HepG2 (cell line): ENCODE results near the gene DYSF. TPM values are rescaled to one million over a fixed set of nuclear protein-coding genes. Genes with fewer than 3 reads are reported as not detected.

ENCODE experiments used
- ATAC-seq: fragments of 200-7000 bp; cut with Tn5 transposase; 3 replicates; pipeline ENCODE4 v1.9.1; 2020; ENCODE audit warnings: mild to moderate bottlenecking, moderate library complexity
- BruUV-seq: library from RNA; stranded (reverse); fragments of 400-500 nt; replicated peaks from 2 replicates; lab custom pipeline; 2021; lab: Mats Ljungman, UMichigan
- CTCF ChIA-PET: fragments of 300-600 bp; formaldehyde crosslinking; extraction: SDS; loops from one replicate; lab custom pipeline; 2021; ENCODE audit warnings: low total read pairs, inconsistent platforms, low intra/inter-chr PET ratio; lab: Yijun Ruan, JAX
- POLR2A ChIA-PET: fragments of 350-600 bp; sonication (Branson Sonifier 250); formaldehyde crosslinking; loops from one replicate; lab custom pipeline; 2020; ENCODE audit warnings: antibody characterized with exemption, inconsistent platforms; lab: Yijun Ruan, JAX
- DNase-seq: peaks from one replicate; pipeline ENCODE4 v3.0.0-alpha.2; 2015; ENCODE audit warnings: low spot score
- FAIRE-seq: peaks from 3 replicates; lab custom pipeline; 2011; peaks lifted over from hg19 to GRCh38; lab: Jason Lieb, UNC
- H2AFZ ChIP-seq: one replicate; pipeline ENCODE4 v1.6.1; 2011; ENCODE audit warnings: low read length, inconsistent platforms
- H3K27ac ChIP-seq: fragments of 300-600 bp; 3 replicates; pipeline ENCODE4 v1.8.0; 2011; ENCODE audit warnings: mixed run types, mild to moderate bottlenecking, mixed read lengths, low read length, inconsistent platforms; ENCODE audit not compliant: insufficient read depth; ENCODE audit errors: extremely low read length
- H3K27me3 ChIP-seq, 2 experiments: fragments of 200-600 bp in 1 of 2; 2 replicates in 1 of 2; 3 replicates in 1 of 2; pipeline versions ENCODE4 v1.6.0 to v1.8.0; 2011; ENCODE audit warnings: low read length in 2 of 2, mild to moderate bottlenecking in 2 of 2, moderate library complexity in 2 of 2, inconsistent platforms in 1 of 2; ENCODE audit not compliant: insufficient read depth in 2 of 2, control insufficient read depth in 1 of 2
- H3K36me3 ChIP-seq, 2 experiments: fragments of 200-600 bp in 1 of 2; replicated peaks in 1 of 2; 2 replicates in 1 of 2; 3 replicates in 1 of 2; pipeline versions ENCODE4 v1.5.1 to v1.8.0; 2011; ENCODE audit warnings: low read length in 2 of 2, inconsistent platforms in 1 of 2; ENCODE audit not compliant: insufficient read depth in 2 of 2, control insufficient read depth in 1 of 2
- H3K4me1 ChIP-seq: 2 replicates; pipeline ENCODE4 v1.5.1; 2012; ENCODE audit warnings: low read length, inconsistent platforms; ENCODE audit not compliant: insufficient read depth
- H3K4me2 ChIP-seq: 2 replicates; pipeline ENCODE4 v1.6.0; 2011; ENCODE audit warnings: low read depth, low read length, inconsistent platforms
- H3K4me3 ChIP-seq, 3 experiments: fragments of 200-600 bp in 1 of 3; sonication (generic), shearing (Covaris generic) in 1 of 3; replicated peaks in 1 of 3; 2 replicates each; pipeline ENCODE4 v1.5.1; 2011 to 2016; ENCODE audit warnings: low read length in 3 of 3, inconsistent platforms in 2 of 3, low read depth in 2 of 3, mild to moderate bottlenecking in 2 of 3, control low read depth in 1 of 3, mixed read lengths in 1 of 3; ENCODE audit not compliant: insufficient read depth in 1 of 3
- H3K79me2 ChIP-seq: one replicate; pipeline ENCODE4 v1.6.1; 2011; ENCODE audit warnings: low read length, inconsistent platforms; ENCODE audit not compliant: insufficient read depth
- H3K9ac ChIP-seq: 2 replicates; pipeline ENCODE4 v1.6.0; 2011; ENCODE audit warnings: mild to moderate bottlenecking, low read depth, low read length, inconsistent platforms; ENCODE audit not compliant: insufficient read depth
- H3K9me3 ChIP-seq: 2 replicates; pipeline ENCODE4 v1.5.1; 2012; ENCODE audit warnings: mild to moderate bottlenecking, low read length
- H4K20me1 ChIP-seq: 2 replicates; pipeline ENCODE4 v1.6.0; 2011; ENCODE audit warnings: inconsistent platforms, mild to moderate bottlenecking, low read length, moderate library complexity; ENCODE audit not compliant: insufficient read depth
- ARNTL ChIP-seq: sonication (generic); formaldehyde crosslinking; IDR thresholded peaks from 2 replicates; pipeline ENCODE4 v1.4.0; 2020; ENCODE audit warnings: mild to moderate bottlenecking, missing genetic modification reagents
- GPBP1L1 ChIP-seq: sonication (generic); formaldehyde crosslinking; IDR thresholded peaks from 2 replicates; pipeline ENCODE4 v1.5.0; 2020; ENCODE audit warnings: mild to moderate bottlenecking, missing genetic modification reagents
- MATR3 ChIP-seq: sonication (generic); formaldehyde crosslinking; IDR thresholded peaks from 2 replicates; pipeline ENCODE4 v1.4.0; 2020; ENCODE audit warnings: missing genetic modification reagents
- NCOA5 ChIP-seq: sonication (generic); formaldehyde crosslinking; IDR thresholded peaks from 2 replicates; pipeline ENCODE4 v1.4.0; 2020; ENCODE audit warnings: missing genetic modification reagents
- TFDP1 ChIP-seq: IDR thresholded peaks from 2 replicates; pipeline ENCODE4 v1.6.1; 2016; ENCODE audit warnings: missing compliant biosample characterization, missing genetic modification reagents, borderline replicate concordance
- TRIM24 ChIP-seq: sonication (generic); formaldehyde crosslinking; IDR thresholded peaks from 2 replicates; pipeline ENCODE4 v1.8.0; 2022; ENCODE audit warnings: mild to moderate bottlenecking, missing genetic modification reagents
- ZBTB20 ChIP-seq: sonication (generic); formaldehyde crosslinking; IDR thresholded peaks from 2 replicates; pipeline ENCODE4 v1.8.1; 2023; ENCODE audit warnings: missing genetic modification reagents, low read depth, mild to moderate bottlenecking, borderline replicate concordance
- ZNF160 ChIP-seq: sonication (generic); formaldehyde crosslinking; IDR thresholded peaks from 2 replicates; pipeline ENCODE4 v1.8.0; 2022; ENCODE audit warnings: mild to moderate bottlenecking, inconsistent platforms, missing genetic modification reagents
- ZNF572 ChIP-seq: sonication (generic); formaldehyde crosslinking; IDR thresholded peaks from 2 replicates; pipeline ENCODE4 v1.5.1; 2020; ENCODE audit warnings: mild to moderate bottlenecking, missing genetic modification reagents
- ZNF749 ChIP-seq: sonication (generic); formaldehyde crosslinking; IDR thresholded peaks from 2 replicates; pipeline ENCODE4 v1.8.0; 2022; ENCODE audit warnings: mild to moderate bottlenecking, missing genetic modification reagents, moderate library complexity, borderline replicate concordance
- ZNF891 ChIP-seq: sonication (generic); formaldehyde crosslinking; IDR thresholded peaks from 2 replicates; pipeline ENCODE4 v1.5.0; 2020; ENCODE audit warnings: mild to moderate bottlenecking, missing genetic modification reagents
- ZSCAN30 ChIP-seq: sonication (generic); formaldehyde crosslinking; IDR thresholded peaks from 2 replicates; pipeline ENCODE4 v1.5.0; 2020; ENCODE audit warnings: mild to moderate bottlenecking, missing genetic modification reagents
- WGBS: methylation state at CpG from one replicate; pipeline ENCODE4 v1.1.6; 2017; ENCODE audit warnings: low lambda C conversion rate; 5-methylcytosine and 5-hydroxymethylcytosine counted together
- in situ Hi-C: cut with HindIII; loops from 2 replicates; pipeline ENCODE4 v1.10.0; 2017; ENCODE audit warnings: low pct_unique_long_range_greater_than_20kb; ENCODE audit not compliant: extremely low pct_ligation_motif_present
- intact Hi-C: fragments of 100-400 bp; cut with micrococcal nuclease; formaldehyde crosslinking; loops from one replicate; pipeline ENCODE4 v1.10.0; 2022; ENCODE audit not compliant: unreplicated experiment
- polyA plus RNA-seq, 8 experiments: library from polyadenylated mRNA; depleted of rRNA in 3 of 8; stranded (reverse) in 7 of 8; unstranded in 1 of 8; fragments of >200 nt; fragmentation: Illumina TruSeq in 4 of 8; extraction: Trizol in 4 of 8; gene quantifications; 2 replicates each; pipeline versions ENCODE4 v1.2.1 to v1.2.3, GENCODE V29; 2011 to 2016; ENCODE audit warnings: low read depth in 4 of 8, missing spikeins in 1 of 8, mixed read lengths in 1 of 8; ENCODE audit not compliant: insufficient read depth in 1 of 8
- total RNA-seq, 5 experiments: library from RNA; depleted of rRNA; stranded (reverse); fragments of >200 nt; fragmentation: Illumina TruSeq; extraction: Trizol; gene quantifications; 2 replicates each; pipeline ENCODE4 v1.2.3, GENCODE V29; 2016; ENCODE audit warnings: low read depth in 1 of 5
- TF ChIP-seq, protein P1 (sequence below): sonication (generic); formaldehyde crosslinking; IDR thresholded peaks from 2 replicates; pipeline ENCODE4 v1.5.0; 2020; ENCODE audit warnings: mild to moderate bottlenecking, missing genetic modification reagents, borderline replicate concordance
- TF ChIP-seq, protein P2 (sequence below): sonication (generic); formaldehyde crosslinking; IDR thresholded peaks from 2 replicates; pipeline ENCODE4 v1.4.0; 2020; ENCODE audit warnings: mild to moderate bottlenecking, missing genetic modification reagents
- TF ChIP-seq, protein P3 (sequence below): sonication (generic); formaldehyde crosslinking; IDR thresholded peaks from 2 replicates; pipeline ENCODE4 v1.4.0; 2020; ENCODE audit warnings: missing genetic modification reagents

DYSF gene
- total and polyA plus RNA-seq, 2 of the 13 experiments (the other 11 are each of a cell fraction or from before 2014, with no cell fraction given): 0.15 to 2.4 TPM

- H3K9me3 ChIP-seq: no peaks in the 10 kb centered on the region
- no peak for DNase-seq
- intact Hi-C loops (no loop called here), in situ Hi-C loops (no loop called here)
- no peaks in the 10 kb centered on the region for H3K4me1 ChIP-seq
- WGBS: 3% methylated on average over 2 of the region's 2 CpGs
- no peak overlapping the region for H3K4me2 ChIP-seq
- ATAC-seq: no peak
- H3K36me3 ChIP-seq: no peaks in the 10 kb centered on the region
- ChIA-PET CTCF (no interaction called here), POLR2A (no interaction called here)
- H3K4me3 ChIP-seq: no peak overlapping the region
- H2AFZ ChIP-seq: no peak overlapping the region
- H4K20me1 ChIP-seq: no peaks in the 10 kb centered on the region
- no peak for FAIRE-seq
- H3K79me2 ChIP-seq: no peaks in the 10 kb centered on the region
- TF ChIP-seq ZNF749 (CRISPR knock-in tag): no peak
- TF ChIP-seq ZNF160 (CRISPR knock-in tag): no peak
- TF ChIP-seq ZNF891 (CRISPR knock-in tag): no peak
- no peak for TF ChIP-seq ARNTL (CRISPR knock-in tag)
- TF ChIP-seq, protein P1, sequence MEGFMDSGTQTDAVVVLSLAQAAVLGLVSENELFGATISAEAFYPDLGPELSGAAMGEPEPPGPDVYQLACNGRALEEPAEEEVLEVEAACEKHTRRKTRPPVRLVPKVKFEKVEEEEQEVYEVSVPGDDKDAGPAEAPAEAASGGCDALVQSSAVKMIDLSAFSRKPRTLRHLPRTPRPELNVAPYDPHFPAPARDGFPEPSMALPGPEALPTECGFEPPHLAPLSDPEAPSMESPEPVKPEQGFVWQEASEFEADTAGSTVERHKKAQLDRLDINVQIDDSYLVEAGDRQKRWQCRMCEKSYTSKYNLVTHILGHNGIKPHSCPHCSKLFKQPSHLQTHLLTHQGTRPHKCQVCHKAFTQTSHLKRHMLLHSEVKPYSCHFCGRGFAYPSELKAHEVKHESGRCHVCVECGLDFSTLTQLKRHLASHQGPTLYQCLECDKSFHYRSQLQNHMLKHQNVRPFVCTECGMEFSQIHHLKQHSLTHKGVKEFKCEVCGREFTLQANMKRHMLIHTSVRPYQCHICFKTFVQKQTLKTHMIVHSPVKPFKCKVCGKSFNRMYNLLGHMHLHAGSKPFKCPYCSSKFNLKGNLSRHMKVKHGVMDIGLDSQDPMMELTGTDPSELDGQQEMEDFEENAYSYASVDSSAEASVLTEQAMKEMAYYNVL (CRISPR knock-in tag): no peak
- TF ChIP-seq, protein P2, sequence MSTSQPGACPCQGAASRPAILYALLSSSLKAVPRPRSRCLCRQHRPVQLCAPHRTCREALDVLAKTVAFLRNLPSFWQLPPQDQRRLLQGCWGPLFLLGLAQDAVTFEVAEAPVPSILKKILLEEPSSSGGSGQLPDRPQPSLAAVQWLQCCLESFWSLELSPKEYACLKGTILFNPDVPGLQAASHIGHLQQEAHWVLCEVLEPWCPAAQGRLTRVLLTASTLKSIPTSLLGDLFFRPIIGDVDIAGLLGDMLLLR (CRISPR knock-in tag): no peak
- no peak for TF ChIP-seq NCOA5
- no peak for TF ChIP-seq ZNF572 (CRISPR knock-in tag)
- TF ChIP-seq ZSCAN30: no peak
- TF ChIP-seq, protein P3, sequence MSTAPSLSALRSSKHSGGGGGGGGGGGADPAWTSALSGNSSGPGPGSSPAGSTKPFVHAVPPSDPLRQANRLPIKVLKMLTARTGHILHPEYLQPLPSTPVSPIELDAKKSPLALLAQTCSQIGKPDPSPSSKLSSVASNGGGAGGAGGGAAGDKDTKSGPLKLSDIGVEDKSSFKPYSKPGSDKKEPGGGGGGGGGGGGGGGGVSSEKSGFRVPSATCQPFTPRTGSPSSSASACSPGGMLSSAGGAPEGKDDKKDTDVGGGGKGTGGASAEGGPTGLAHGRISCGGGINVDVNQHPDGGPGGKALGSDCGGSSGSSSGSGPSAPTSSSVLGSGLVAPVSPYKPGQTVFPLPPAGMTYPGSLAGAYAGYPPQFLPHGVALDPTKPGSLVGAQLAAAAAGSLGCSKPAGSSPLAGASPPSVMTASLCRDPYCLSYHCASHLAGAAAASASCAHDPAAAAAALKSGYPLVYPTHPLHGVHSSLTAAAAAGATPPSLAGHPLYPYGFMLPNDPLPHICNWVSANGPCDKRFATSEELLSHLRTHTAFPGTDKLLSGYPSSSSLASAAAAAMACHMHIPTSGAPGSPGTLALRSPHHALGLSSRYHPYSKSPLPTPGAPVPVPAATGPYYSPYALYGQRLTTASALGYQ (CRISPR knock-in tag): no peak
- no peak for TF ChIP-seq ZBTB20 (CRISPR knock-in tag)
- no peak for TF ChIP-seq TRIM24 (CRISPR knock-in tag)
- no peak for TF ChIP-seq GPBP1L1 (CRISPR knock-in tag)
- TF ChIP-seq TFDP1 (CRISPR knock-in tag): no peak
- no peak for TF ChIP-seq MATR3 (CRISPR knock-in tag)
- H3K27ac ChIP-seq: no peak overlapping the region
- no peak overlapping the region for H3K9ac ChIP-seq
- no TSS peak for BruUV-seq
- H3K27me3 ChIP-seq: peaks cover 0 to 21% of the 10 kb centered on the region in 2 experiments
Measured at GRCh38 chr2:71689393-71689792, 236.0 kb downstream of the DYSF start.
